Nephron (organoid): Measurements from ENCODE around the gene RBFOX1.
A peak's percentile ranks its signal among the peaks of the same experiment; 100 is the strongest.

Experiments used
- H3K27ac Mint-ChIP-seq, 3 experiments: 2 replicates each; pipeline ENCODE4 v1.8.0; 2020; ENCODE audit warnings: mixed read lengths in 3 of 3, mild to moderate bottlenecking in 2 of 3, moderate library complexity in 1 of 3
- H3K27me3 Mint-ChIP-seq: 2 replicates; pipeline ENCODE4 v1.8.0; 2021; ENCODE audit warnings: low read depth, mild to moderate bottlenecking, moderate library complexity, mixed read lengths
- H3K36me3 Mint-ChIP-seq: 2 replicates; pipeline ENCODE4 v1.8.0; 2020; ENCODE audit warnings: low read depth, mixed read lengths
- H3K4me1 Mint-ChIP-seq: 2 replicates; pipeline ENCODE4 v1.8.0; 2020; ENCODE audit warnings: mixed read lengths
- H3K4me3 Mint-ChIP-seq, 3 experiments: 2 replicates each; pipeline ENCODE4 v1.8.0; 2020; ENCODE audit warnings: mild to moderate bottlenecking in 3 of 3, mixed read lengths in 3 of 3, moderate library complexity in 2 of 3
- H3K9me3 Mint-ChIP-seq: 2 replicates; pipeline ENCODE4 v1.8.0; 2020; ENCODE audit warnings: mixed read lengths
- TF ChIP-seq, protein P1 (sequence below), 3 experiments: fragments of 200-600 bp; sonication (generic); IDR thresholded peaks; one replicate each; pipeline ENCODE4 v1.5.0; 2021; ENCODE audit warnings: antibody characterized with exemption in 3 of 3; ENCODE audit not compliant: unreplicated experiment in 3 of 3

RBFOX1 gene

GRCh38 chr16:7442050-7442449, 109.4 kb downstream of the RBFOX1 start:
- TF ChIP-seq, protein P1, sequence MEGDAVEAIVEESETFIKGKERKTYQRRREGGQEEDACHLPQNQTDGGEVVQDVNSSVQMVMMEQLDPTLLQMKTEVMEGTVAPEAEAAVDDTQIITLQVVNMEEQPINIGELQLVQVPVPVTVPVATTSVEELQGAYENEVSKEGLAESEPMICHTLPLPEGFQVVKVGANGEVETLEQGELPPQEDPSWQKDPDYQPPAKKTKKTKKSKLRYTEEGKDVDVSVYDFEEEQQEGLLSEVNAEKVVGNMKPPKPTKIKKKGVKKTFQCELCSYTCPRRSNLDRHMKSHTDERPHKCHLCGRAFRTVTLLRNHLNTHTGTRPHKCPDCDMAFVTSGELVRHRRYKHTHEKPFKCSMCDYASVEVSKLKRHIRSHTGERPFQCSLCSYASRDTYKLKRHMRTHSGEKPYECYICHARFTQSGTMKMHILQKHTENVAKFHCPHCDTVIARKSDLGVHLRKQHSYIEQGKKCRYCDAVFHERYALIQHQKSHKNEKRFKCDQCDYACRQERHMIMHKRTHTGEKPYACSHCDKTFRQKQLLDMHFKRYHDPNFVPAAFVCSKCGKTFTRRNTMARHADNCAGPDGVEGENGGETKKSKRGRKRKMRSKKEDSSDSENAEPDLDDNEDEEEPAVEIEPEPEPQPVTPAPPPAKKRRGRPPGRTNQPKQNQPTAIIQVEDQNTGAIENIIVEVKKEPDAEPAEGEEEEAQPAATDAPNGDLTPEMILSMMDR (IDR thresholded peaks at IDR 0.05; ENCODE audit: unreplicated experiment in 3 of 3), result no peak

DNA sequence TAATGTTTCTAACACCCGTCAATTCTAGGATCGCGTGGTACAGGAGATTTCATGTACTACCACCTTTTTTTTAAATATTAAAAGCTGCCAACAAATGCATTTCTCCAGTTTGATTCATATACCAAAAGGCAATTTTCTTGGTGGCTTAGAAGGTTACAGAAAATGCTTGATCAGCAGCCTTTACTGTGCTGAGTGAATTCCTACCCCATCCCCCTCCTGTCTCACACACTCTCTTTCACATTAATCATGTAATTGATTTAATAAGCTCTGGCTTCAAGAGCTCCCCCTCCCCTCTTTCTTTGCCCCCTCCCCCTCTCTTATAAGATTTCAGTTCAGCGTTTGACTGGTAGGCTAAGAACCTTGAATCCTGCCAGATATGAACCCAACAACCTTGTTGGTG, 110.5 kb downstream of the RBFOX1 start:
- TF ChIP-seq, protein P1 (IDR thresholded peaks at IDR 0.05; ENCODE audit: unreplicated experiment in 3 of 3), result no peak
- Mint-ChIP-seq H3K4me3 (no peak overlapping the region), H3K36me3 (no peaks in the 10 kb centered on the region), H3K27me3 (no peaks in the 10 kb centered on the region), H3K27ac (peak overlapping the region in 2 of 3 experiments; percentile 55 to 76), H3K9me3 (peaks cover 4% of the 10 kb centered on the region), H3K4me1 (peaks cover 42% of the 10 kb centered on the region)

More at GRCh38 chr16:7442050-7442449, 109.4 kb downstream of the RBFOX1 start:
- Mint-ChIP-seq H3K27ac (peak overlapping the region; percentile 40 to 80 (median 76)), H3K9me3 (peaks cover 4% of the 10 kb centered on the region), H3K4me1 (peaks cover 41% of the 10 kb centered on the region), H3K36me3 (no peaks in the 10 kb centered on the region), H3K27me3 (no peaks in the 10 kb centered on the region), H3K4me3 (no peak overlapping the region)

DNA sequence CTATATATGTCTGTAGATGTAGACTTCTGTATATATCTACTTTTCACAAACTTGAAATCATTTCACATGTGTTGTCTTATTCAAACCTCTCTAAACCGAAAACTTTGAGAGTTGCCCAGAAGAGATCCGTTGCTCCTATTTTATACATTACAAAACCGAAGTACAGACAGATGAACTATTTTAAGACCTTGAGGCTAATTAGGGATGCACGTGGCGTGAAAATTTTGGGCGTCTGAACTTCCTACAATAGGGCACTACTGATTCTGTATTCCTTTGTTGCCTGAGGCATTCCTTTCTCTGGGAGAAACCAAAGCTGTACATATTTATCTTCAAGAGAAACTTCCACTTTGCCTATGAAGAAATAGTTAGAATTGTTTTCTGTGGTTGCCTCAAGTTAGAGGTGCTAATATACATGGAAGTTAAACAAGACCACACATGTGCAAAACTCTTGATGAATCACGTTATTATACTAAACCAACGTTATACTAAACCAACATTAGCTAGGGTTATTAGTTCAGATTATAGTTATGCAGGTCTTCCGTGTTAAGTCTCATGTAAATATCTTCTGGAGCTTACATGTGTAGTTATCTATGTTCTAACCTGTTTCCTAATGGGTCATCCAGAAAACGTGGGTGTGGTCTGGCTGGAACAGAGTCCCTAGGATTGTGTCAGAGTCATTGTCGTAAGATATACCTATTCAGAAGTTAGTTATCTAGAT, 111.2 kb downstream of the RBFOX1 start:
- no peaks in the 10 kb centered on the region for H3K27me3 Mint-ChIP-seq
- peaks cover 4% of the 10 kb centered on the region for H3K9me3 Mint-ChIP-seq
- H3K27ac Mint-ChIP-seq, result peak overlapping the region in 2 of 3 experiments; percentile 55 to 76
- no peaks in the 10 kb centered on the region for H3K36me3 Mint-ChIP-seq
- H3K4me1 Mint-ChIP-seq, result peaks cover 44% of the 10 kb centered on the region
- TF ChIP-seq, protein P1 (IDR thresholded peaks at IDR 0.05; ENCODE audit: unreplicated experiment in 3 of 3), result no peak
- H3K4me3 Mint-ChIP-seq, result no peak overlapping the region

DNA sequence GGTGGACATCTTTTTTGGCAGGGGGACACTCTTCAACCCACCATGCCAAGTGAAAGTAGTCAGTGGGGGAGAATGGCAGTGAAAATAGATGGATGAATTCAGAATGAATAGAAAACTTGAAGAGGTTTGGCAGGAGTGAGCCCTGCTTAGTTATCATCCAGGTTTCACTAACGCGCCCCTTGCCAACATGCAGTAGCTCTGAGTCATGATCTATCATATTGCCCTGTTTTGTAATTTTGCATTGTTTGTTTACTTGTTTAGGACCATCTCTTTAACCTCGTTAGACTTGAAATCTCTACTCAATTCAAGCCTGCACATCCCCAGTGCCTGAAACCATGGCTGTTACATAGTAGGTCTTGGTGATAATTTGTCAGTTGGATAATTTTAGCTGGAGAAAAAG, 116.7 kb downstream of the RBFOX1 start:
- peak overlapping the region in 1 of 3 experiments; percentile 6 for H3K27ac Mint-ChIP-seq
- H3K4me3 Mint-ChIP-seq, result no peak overlapping the region

GRCh38 chr16:7449808-7450207, 117.2 kb downstream of the RBFOX1 start:
- Mint-ChIP-seq H3K4me3 (no peak overlapping the region), H3K27me3 (no peaks in the 10 kb centered on the region), H3K27ac (peak overlapping the region in 1 of 3 experiments; percentile 6), H3K4me1 (peaks cover 27% of the 10 kb centered on the region), H3K36me3 (peaks cover 6% of the 10 kb centered on the region), H3K9me3 (peaks cover 7% of the 10 kb centered on the region)
- TF ChIP-seq, protein P1 (IDR thresholded peaks at IDR 0.05; ENCODE audit: unreplicated experiment in 3 of 3), result no peak

More for the DNA sequence above, 116.7 kb downstream of the RBFOX1 start:
- TF ChIP-seq, protein P1 (IDR thresholded peaks at IDR 0.05; ENCODE audit: unreplicated experiment in 3 of 3), result no peak
- Mint-ChIP-seq H3K36me3 (peaks cover 6% of the 10 kb centered on the region), H3K27me3 (no peaks in the 10 kb centered on the region), H3K9me3 (peaks cover 7% of the 10 kb centered on the region), H3K4me1 (peaks cover 30% of the 10 kb centered on the region)

- H3K9me3 Mint-ChIP-seq, result peaks cover 7% of the 10 kb centered on the region
- TF ChIP-seq, protein P1 (IDR thresholded peaks at IDR 0.05; ENCODE audit: unreplicated experiment in 3 of 3), result no peak
- H3K27ac Mint-ChIP-seq, result peak overlapping the region in 1 of 3 experiments; percentile 8
- H3K36me3 Mint-ChIP-seq, result peaks cover 6% of the 10 kb centered on the region
- H3K4me1 Mint-ChIP-seq, result peaks cover 23% of the 10 kb centered on the region
- H3K4me3 Mint-ChIP-seq, result no peak overlapping the region
- no peaks in the 10 kb centered on the region for H3K27me3 Mint-ChIP-seq
These were observed 117.8 kb downstream of the RBFOX1 start for GRCh38 chr16:7450440-7450839.
